GM13977 (cell line): ENCODE data around the gene LNPEP.

Source experiments
- DNase-seq: peaks from one replicate; pipeline ENCODE4 v3.0.0; 2012; ENCODE audit warnings: low spot score
- in situ Hi-C: fragments of 300-500 bp; cut with MboI; formaldehyde crosslinking; loops from one replicate; pipeline ENCODE4 v1.12.0; 2022; ENCODE audit warnings: low sequenced_read_pairs, low pct_unique_long_range_greater_than_20kb, mixed read lengths, inconsistent platforms; ENCODE audit not compliant: unreplicated experiment
- TF ChIP-seq, protein P1 (sequence below): IDR thresholded peaks from 2 replicates; pipeline ENCODE4 v1.5.1; 2012; ENCODE audit warnings: mild to moderate bottlenecking, control low read depth; ENCODE audit not compliant: insufficient read depth; ENCODE audit errors: extremely low read depth, missing control alignments

The LNPEP gene

DNA sequence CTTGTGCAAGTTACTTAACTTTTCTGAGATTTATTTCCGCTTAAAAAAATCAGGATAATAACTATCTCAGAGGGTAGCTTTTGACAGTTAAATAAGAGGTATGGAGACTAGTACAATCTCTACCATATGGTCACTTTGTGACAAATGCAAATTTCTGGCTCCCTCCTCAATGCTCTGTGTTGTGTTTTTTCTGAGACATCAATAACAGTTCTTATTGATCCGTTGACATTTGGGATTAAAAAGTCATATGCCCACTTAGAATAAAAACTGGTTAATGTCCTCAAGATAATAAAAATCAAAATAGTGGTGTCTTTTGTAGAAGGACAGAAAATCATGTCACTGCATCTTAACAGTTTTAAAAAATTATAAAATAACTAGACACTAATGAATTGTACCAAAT lies 24.7 kb upstream of the LNPEP start:
- TF ChIP-seq, protein P1, sequence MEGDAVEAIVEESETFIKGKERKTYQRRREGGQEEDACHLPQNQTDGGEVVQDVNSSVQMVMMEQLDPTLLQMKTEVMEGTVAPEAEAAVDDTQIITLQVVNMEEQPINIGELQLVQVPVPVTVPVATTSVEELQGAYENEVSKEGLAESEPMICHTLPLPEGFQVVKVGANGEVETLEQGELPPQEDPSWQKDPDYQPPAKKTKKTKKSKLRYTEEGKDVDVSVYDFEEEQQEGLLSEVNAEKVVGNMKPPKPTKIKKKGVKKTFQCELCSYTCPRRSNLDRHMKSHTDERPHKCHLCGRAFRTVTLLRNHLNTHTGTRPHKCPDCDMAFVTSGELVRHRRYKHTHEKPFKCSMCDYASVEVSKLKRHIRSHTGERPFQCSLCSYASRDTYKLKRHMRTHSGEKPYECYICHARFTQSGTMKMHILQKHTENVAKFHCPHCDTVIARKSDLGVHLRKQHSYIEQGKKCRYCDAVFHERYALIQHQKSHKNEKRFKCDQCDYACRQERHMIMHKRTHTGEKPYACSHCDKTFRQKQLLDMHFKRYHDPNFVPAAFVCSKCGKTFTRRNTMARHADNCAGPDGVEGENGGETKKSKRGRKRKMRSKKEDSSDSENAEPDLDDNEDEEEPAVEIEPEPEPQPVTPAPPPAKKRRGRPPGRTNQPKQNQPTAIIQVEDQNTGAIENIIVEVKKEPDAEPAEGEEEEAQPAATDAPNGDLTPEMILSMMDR = no peak
- in situ Hi-C loops = no loop called here
- no peak for DNase-seq

DNA sequence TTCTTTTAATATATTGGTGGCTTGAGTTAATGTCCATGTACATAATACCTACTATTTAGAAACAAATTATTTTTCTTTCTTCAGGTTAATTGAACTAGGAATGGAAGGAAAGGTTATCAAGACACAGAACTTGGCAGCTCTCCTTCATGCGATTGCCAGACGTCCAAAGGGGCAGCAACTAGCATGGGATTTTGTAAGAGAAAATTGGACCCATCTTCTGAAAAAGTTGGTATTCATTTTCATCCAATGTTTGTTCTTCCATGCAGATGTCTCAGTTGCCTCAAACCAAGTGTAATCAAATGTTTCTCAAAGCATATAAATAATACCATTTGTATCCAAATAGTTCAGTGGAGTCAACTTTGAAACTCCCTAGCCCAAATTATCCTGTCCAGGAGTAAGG lies 22.6 kb upstream of the LNPEP start:
- in situ Hi-C loops = no loop called here
- no peak for DNase-seq
- TF ChIP-seq, protein P1 = no peak

DNA sequence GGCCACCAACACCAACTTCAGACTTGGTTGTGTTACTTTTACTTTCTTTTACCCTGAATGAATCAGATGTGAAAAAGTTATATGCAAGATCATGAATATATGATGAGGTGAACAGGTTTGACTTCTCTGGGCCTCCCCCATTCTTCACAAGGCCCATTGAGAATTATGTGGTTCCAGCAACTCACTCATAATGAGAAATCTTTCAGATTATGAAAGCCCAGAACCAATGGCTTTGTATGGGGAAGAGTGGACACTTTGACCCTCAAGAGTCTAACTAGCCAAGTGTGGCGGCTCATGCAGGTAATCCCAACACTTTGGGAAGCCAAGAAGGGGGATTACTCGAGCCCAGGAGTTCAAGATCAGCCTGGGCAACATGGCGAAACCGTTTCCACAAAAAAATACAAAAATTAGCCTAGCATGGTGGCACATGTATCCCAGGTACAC lies 16.1 kb upstream of the LNPEP start:
- in situ Hi-C loops = no loop called here
- TF ChIP-seq, protein P1 = no peak
- peak; percentile 65 for DNase-seq

DNA sequence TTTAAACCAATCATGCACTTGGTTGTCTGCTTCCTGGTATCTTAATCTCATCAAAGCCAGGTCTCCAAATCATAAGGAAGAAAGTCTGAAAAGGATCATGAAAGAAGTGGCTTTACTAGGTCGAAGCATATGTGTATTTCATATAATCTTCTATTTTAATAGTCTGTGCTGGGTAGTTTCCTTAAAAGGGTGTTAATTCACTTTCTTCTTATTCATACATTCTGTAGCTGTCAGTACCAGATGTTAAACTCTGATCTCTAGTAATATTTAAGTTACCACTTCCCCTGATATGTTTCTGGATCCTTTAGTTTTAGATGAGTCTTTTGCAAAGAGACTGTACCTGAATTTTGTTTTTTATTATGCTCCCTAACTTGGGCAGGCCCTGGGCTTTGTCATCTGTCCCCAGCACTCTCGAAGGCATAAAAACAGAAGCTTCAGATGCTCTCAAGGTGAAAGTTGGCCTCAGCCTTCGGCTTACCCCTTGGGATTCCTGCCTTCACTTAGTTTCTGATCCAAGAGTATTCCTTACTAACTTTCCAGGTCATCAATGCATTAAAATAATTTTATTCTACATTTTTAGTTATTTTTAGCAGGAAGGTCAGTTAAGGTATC lies 15.0 kb upstream of the LNPEP start:
- TF ChIP-seq, protein P1 = no peak
- no peak for DNase-seq
- in situ Hi-C loops = no loop called here

DNA sequence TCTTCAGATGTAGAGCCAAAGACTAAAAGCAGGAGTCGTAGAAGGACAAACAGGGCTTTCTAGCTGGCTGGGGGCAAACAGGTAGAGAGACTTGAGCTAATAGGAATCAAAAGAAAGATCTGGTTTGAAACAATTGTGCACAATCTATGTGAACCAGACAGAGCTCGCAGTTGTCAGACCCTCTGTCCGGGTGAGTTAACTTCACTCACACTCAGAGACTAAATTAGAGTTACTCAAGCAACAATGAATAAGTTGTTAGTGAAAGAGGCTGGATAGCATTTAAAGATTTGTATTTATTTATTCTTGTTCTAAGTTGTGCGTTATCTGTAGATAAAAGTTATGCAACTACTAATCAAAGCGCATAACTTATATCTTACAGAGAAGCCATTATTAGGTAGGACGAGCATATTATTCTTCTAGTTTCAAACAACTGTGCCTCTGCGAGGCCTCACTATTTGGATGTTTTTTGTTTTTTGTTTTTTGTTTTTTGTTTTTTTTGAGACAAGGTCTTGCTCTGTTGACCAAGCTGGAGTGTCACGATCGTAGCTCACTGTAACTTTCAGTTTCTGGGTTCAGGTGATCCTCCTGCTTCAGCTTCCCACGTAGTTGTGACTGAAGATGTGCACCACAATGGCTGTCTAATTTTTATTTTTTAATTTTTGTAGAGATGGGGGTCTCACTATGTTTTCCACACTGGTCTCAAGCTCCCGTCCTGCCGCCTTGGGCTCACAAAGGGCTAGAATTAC lies 13.2 kb upstream of the LNPEP start:
- DNase-seq = no peak
- TF ChIP-seq, protein P1 = no peak
- in situ Hi-C loops = no loop called here

DNA sequence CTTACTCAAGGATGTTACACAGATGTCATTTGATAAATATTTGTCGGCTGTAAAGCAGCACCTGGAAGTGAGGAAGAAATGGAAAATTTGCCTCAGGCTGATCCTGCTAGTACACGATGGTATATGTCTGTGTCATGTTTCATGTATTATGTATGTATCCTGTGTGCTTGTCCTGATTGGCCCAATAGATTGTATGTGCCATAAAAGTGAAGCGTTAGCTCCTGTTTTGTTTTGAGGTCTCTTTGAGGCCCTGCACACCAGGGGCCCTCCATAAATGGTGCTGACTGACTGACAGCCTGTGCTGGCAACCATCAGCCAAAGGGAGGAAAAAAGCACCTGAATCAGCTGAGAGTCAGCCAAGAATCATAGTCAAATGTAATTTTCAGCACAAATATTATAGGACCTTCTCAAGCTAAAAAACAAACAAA lies 11.8 kb upstream of the LNPEP start:
- DNase-seq = no peak
- TF ChIP-seq, protein P1 = no peak
- in situ Hi-C loops = no loop called here
